Neural cell (in vitro differentiated cells): Measurements from ENCODE around the gene PPP2R2B.

Experiments
- EZH2 ChIP-seq: fragments of 200-600, 300-800 bp; shearing (Covaris generic), sonication (generic); IDR thresholded peaks from 2 replicates; pipeline ENCODE4 v1.6.1; 2014; ENCODE audit warnings: antibody characterized with exemption, low read length, borderline replicate concordance, mild to moderate bottlenecking; ENCODE audit not compliant: insufficient read depth, poor library complexity, severe bottlenecking
- POLR2AphosphoS5 ChIP-seq: IDR thresholded peaks from 2 replicates; pipeline ENCODE4 v1.6.1; 2012
- TF ChIP-seq, protein P1 (sequence below): fragments of 450-650 bp; IDR thresholded peaks from 2 replicates; pipeline ENCODE4 v1.5.1; 2014; ENCODE audit warnings: antibody characterized with exemption, mild to moderate bottlenecking, moderate library complexity; ENCODE audit not compliant: poor library complexity, severe bottlenecking

DNA sequence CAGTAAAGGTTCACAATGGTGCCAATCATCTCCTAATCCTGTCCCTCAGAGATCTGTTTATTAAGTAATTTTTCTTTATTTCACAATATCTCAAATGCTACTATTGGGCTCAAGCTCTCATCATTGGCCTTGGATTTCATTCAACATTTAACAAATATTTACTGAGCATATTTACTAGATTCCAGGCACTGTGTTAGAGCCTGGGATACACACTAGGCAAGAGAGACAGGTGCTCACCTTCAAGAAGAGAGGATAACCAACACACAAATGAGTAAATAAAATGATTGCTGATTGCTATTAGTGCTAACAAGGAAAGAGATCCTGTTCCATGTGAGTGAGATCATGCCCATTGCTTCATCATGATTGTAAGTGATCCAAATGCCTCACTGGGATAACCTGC, 27.4 kb downstream of the PPP2R2B start:
- no peak for TF ChIP-seq EZH2
- no peak for TF ChIP-seq POLR2AphosphoS5
- TF ChIP-seq, protein P1, sequence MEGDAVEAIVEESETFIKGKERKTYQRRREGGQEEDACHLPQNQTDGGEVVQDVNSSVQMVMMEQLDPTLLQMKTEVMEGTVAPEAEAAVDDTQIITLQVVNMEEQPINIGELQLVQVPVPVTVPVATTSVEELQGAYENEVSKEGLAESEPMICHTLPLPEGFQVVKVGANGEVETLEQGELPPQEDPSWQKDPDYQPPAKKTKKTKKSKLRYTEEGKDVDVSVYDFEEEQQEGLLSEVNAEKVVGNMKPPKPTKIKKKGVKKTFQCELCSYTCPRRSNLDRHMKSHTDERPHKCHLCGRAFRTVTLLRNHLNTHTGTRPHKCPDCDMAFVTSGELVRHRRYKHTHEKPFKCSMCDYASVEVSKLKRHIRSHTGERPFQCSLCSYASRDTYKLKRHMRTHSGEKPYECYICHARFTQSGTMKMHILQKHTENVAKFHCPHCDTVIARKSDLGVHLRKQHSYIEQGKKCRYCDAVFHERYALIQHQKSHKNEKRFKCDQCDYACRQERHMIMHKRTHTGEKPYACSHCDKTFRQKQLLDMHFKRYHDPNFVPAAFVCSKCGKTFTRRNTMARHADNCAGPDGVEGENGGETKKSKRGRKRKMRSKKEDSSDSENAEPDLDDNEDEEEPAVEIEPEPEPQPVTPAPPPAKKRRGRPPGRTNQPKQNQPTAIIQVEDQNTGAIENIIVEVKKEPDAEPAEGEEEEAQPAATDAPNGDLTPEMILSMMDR: no peak
